ENCODE measurements around the gene RPS27L. TPM values are rescaled to one million over a fixed set of nuclear protein-coding genes. Genes with fewer than 3 reads are reported as not detected.

RPS27L gene
- total and polyA plus RNA-seq, 2 of the 8 experiments (the other 6 are each of a cell fraction or from before 2014, with no cell fraction given) = 115 to 143 TPM

DNA sequence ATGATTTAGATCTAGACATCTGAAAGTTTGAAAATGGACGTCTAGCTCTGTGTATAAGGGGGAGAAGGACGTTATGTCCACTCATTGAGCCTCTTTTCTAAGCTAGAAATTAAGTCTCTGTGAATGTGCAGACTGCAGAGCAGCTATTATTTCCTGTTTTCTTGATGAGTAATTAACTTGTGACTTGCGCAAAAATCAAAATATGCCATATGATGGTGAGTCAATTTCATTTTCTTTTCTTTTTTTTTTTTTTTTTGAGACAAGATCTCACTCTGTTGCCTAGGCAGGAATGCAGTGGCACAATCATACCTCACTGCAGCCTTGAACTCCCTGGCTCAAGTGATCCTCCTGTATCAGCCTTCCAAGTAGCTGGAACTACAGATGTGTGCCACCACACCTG is 21.5 kb downstream of the RPS27L start:
- Histone ChIP-seq H3K23me2 (ENCODE audit: low read depth, low read length) (no peaks in the 10 kb centered on the region), H3K79me2 (ENCODE audit: control insufficient read depth in 1 of 2, insufficient read depth in 2 of 2, low read length in 2 of 2) (no peaks in the 10 kb centered on the region), H2BK20ac (ENCODE audit: low read length) (no peak overlapping the region), H2BK12ac (ENCODE audit: low read depth, low read length) (no peak overlapping the region), H3K56ac (replicated peaks; ENCODE audit: insufficient read length, low read depth, low read length) (no peak overlapping the region), H2BK120ac (replicated peaks; ENCODE audit: low read depth, low read length) (no peak overlapping the region), H3K9me3 (ENCODE audit: insufficient read depth in 2 of 2, low read depth in 1 of 2, low read length in 1 of 2) (no peaks in the 10 kb centered on the region), H3K4me2 (ENCODE audit: insufficient read depth in 1 of 2, low read depth in 2 of 2, low read length in 2 of 2) (no peak overlapping the region), H3K27ac (ENCODE audit: low read depth, low read length) (no peak overlapping the region), H3K4ac (replicated peaks; ENCODE audit: insufficient read length, low read depth, low read length) (no peak overlapping the region), H2BK15ac (ENCODE audit: low read length) (no peak overlapping the region), H4K8ac (ENCODE audit: extremely low read depth, insufficient read depth, low read length) (no peak overlapping the region), H3K9ac (replicated peaks in 1 of 4; ENCODE audit: extremely low read depth in 1 of 4, low read depth in 3 of 4, low read length in 3 of 4) (no peak overlapping the region), H3K14ac (ENCODE audit: insufficient read length) (no peak overlapping the region), H3K23ac (ENCODE audit: insufficient read length) (no peak overlapping the region), H3K18ac (ENCODE audit: extremely low read depth, low read length) (no peak overlapping the region), H4K5ac (ENCODE audit: insufficient read length, low read depth, low read length) (no peak overlapping the region), H2BK5ac (ENCODE audit: low read depth, low read length) (no peak overlapping the region), H3K27me3 (replicated peaks in 1 of 4; ENCODE audit: control insufficient read depth in 3 of 4, extremely low read depth in 1 of 4, insufficient read depth in 3 of 4, low read length in 3 of 4) (no peaks in the 10 kb centered on the region), H3K4me3 (ENCODE audit: extremely low read depth in 1 of 4, insufficient read depth in 2 of 4, low read depth in 3 of 4, low read length in 4 of 4) (no peak overlapping the region), H3K4me1 (replicated peaks in 1 of 4; ENCODE audit: control insufficient read depth in 3 of 4, insufficient read depth in 4 of 4, low read length in 3 of 4) (no peaks in the 10 kb centered on the region), H4K20me1 (replicated peaks in 1 of 2; ENCODE audit: control insufficient read depth in 1 of 2, insufficient read depth in 2 of 2, low read length in 2 of 2) (no peaks in the 10 kb centered on the region), H2AFZ (ENCODE audit: low read length) (no peak overlapping the region), H4K91ac (replicated peaks; ENCODE audit: insufficient read length, low read length) (no peak overlapping the region), H2AK5ac (ENCODE audit: low read depth, low read length) (no peak overlapping the region), H3K79me1 (ENCODE audit: low read depth, low read length) (no peaks in the 10 kb centered on the region), H3K36me3 (ENCODE audit: control insufficient read depth in 2 of 4, insufficient read depth in 4 of 4, low read length in 3 of 4) (no peaks in the 10 kb centered on the region; a peak in 1 of 8 replicates)
- WGBS, 2 experiments (ENCODE audit: extremely low coverage in 1 of 2, insufficient coverage in 1 of 2, insufficient read length in 1 of 2, insufficient replicate concordance in 2 of 2, low coverage in 1 of 2, low lambda C conversion rate in 2 of 2, missing lambda C conversion rate in 1 of 2) = 88% methylated on average over 3 of the region's 3 CpGs; no CpG with 5 or more reads in 1 of the 2 experiments
- FAIRE-seq = no peak
- CTCF ChIA-PET (ENCODE audit: partially characterized antibody) = interaction anchor here (1.0 to 2.3 kb wide), 3 partner anchors 11 to 351 kb away, joined by 3 to 10 read pairs (median 4); no protein-coding TSS in a partner anchor
- no peak for DNase-seq (ENCODE audit: low read depth in 1 of 2, low spot score in 2 of 2)
- POLR2A ChIA-PET (ENCODE audit: partially characterized antibody) = interaction anchor here (1.1 kb wide), 1 partner anchor 22 kb away, joined by 3 read pairs; the partner anchor contains the start of gene RPS27L
- TF ChIP-seq BACH1 (IDR thresholded peaks at IDR 0.05; ENCODE audit: low read length) (no peak), RFX5 (IDR thresholded peaks at IDR 0.05; ENCODE audit: borderline replicate concordance, low read depth, low read length) (no peak), KDM4A (IDR thresholded peaks at IDR 0.05; ENCODE audit: low read depth, low read length, severe bottlenecking) (no peak), BCL11A (IDR thresholded peaks at IDR 0.05; ENCODE audit: low read depth in 2 of 2, low read length in 2 of 2) (no peak), FOSL1 (IDR thresholded peaks at IDR 0.05; ENCODE audit: insufficient read depth, low read depth, low read length) (no peak), RNF2 (IDR thresholded peaks at IDR 0.05; ENCODE audit: borderline replicate concordance, low read depth, low read length, missing control alignments, poor library complexity, severe bottlenecking) (no peak), TAF1 (IDR thresholded peaks at IDR 0.05; ENCODE audit: low read depth, low read length) (no peak), KDM1A (IDR thresholded peaks at IDR 0.05; ENCODE audit: borderline replicate concordance, low read length) (no peak), YY1 (IDR thresholded peaks at IDR 0.05; ENCODE audit: low read depth, low read length) (no peak), POLR2A (IDR thresholded peaks at IDR 0.05; ENCODE audit: control extremely low read depth in 1 of 2, low read depth in 2 of 2, low read length in 2 of 2) (no peak), HDAC2 (IDR thresholded peaks at IDR 0.05; ENCODE audit: borderline replicate concordance in 1 of 2, low read depth in 2 of 2, low read length in 2 of 2) (no peak), TEAD4 (IDR thresholded peaks at IDR 0.05; ENCODE audit: low read depth, low read length) (no peak), SIN3A (conservative IDR thresholded peaks at IDR 0.05 in 1 of 2, IDR thresholded peaks at IDR 0.05 in 1 of 2; ENCODE audit: low read depth in 1 of 2, low read length in 2 of 2) (no peak), ASH2L (IDR thresholded peaks at IDR 0.05; ENCODE audit: low read length) (no peak), EGR1 (IDR thresholded peaks at IDR 0.05; ENCODE audit: borderline replicate concordance, low read depth, low read length) (no peak)

All from H1 (cell line).